ENCODE data around the gene TP63.

DNA sequence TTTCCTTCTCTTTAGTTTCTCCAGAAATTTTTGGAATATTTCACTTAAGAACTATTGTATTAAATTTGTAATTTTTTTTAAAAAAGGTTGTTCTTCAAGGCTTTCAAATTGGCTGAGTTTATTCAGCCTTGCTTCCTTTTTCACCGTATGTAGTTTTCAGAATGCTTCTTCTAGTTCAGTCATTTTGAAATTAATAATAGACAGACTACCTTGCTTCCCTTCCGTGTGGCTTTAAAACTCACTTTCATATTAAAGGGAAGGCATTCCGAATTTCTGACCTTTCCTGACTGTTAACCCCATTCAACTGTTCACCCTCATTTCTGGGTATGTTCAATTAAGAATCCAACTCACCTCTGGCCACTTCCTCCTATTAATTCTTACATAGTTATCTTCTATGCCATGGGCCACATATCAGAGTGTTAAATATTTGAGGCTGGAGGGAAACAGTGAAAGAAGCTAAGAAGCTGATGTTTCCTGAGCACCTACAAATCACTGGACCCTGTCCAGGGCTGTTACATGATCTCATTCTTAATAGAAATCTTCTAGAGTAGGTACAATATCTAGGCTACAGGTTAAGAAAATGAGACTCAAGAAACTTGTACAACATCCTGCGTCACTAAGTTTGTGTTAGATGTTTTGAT is 252.0 kb downstream of the TP63 start:
- TF ChIP-seq, protein P1, sequence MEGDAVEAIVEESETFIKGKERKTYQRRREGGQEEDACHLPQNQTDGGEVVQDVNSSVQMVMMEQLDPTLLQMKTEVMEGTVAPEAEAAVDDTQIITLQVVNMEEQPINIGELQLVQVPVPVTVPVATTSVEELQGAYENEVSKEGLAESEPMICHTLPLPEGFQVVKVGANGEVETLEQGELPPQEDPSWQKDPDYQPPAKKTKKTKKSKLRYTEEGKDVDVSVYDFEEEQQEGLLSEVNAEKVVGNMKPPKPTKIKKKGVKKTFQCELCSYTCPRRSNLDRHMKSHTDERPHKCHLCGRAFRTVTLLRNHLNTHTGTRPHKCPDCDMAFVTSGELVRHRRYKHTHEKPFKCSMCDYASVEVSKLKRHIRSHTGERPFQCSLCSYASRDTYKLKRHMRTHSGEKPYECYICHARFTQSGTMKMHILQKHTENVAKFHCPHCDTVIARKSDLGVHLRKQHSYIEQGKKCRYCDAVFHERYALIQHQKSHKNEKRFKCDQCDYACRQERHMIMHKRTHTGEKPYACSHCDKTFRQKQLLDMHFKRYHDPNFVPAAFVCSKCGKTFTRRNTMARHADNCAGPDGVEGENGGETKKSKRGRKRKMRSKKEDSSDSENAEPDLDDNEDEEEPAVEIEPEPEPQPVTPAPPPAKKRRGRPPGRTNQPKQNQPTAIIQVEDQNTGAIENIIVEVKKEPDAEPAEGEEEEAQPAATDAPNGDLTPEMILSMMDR (conservative IDR thresholded peaks at IDR 0.05; ENCODE audit: low read depth, low read length): no peak
- TF ChIP-seq EZH2 (IDR thresholded peaks at IDR 0.05; ENCODE audit: borderline replicate concordance, low read depth, low read length, poor library complexity, severe bottlenecking): no peak
